IMR-90 (cell line): ENCODE data around the gene ADAM23.

ENCODE experiments used
- CEBPB ChIP-seq: IDR thresholded peaks from 2 replicates; pipeline ENCODE4 v1.6.1; 2012; ENCODE audit warnings: low read depth, low read length, improper control_type of control experiment
- CTCF ChIP-seq: conservative IDR thresholded peaks from 2 replicates; pipeline ENCODE4 v1.5.1; 2012; ENCODE audit warnings: mild to moderate bottlenecking, low read depth, low read length, improper control_type of control experiment
- ELK1 ChIP-seq: fragments of 150-350 bp; IDR thresholded peaks from 2 replicates; pipeline ENCODE4 v1.6.1; 2016; ENCODE audit warnings: low read depth, mild to moderate bottlenecking, low read length, moderate library complexity, borderline replicate concordance
- POLR2A ChIP-seq: IDR thresholded peaks from 2 replicates; pipeline ENCODE4 v1.6.1; 2012; ENCODE audit warnings: mild to moderate bottlenecking, low read depth, low read length
- RAD21 ChIP-seq: IDR thresholded peaks from 2 replicates; pipeline ENCODE4 v1.6.1; 2012; ENCODE audit warnings: low read length, improper control_type of control experiment
- RFX5 ChIP-seq: IDR thresholded peaks from 2 replicates; pipeline ENCODE4 v1.8.0; 2012; ENCODE audit warnings: low read depth, mild to moderate bottlenecking, low read length, moderate library complexity
- USF2 ChIP-seq: fragments of 150-350 bp; IDR thresholded peaks from 2 replicates; pipeline ENCODE4 v1.6.1; 2017; ENCODE audit warnings: mild to moderate bottlenecking, antibody characterized with exemption, low read length, low read depth

- no peak for TF ChIP-seq CTCF
- no peak for TF ChIP-seq USF2
- TF ChIP-seq POLR2A = no peak
- no peak for TF ChIP-seq RAD21
- TF ChIP-seq CEBPB = no peak
- TF ChIP-seq ELK1 = no peak
- TF ChIP-seq RFX5 = no peak
These were observed 126.9 kb downstream of the ADAM23 start for GRCh38 chr2:206570199-206570598.
